Keratinocyte (primary cell): ENCODE measurements around the gene GPR137B. TPM values are rescaled to one million over a fixed set of nuclear protein-coding genes. Genes with fewer than 3 reads are reported as not detected.

Experiments
- DNase-seq: peaks from one replicate; pipeline ENCODE4 v3.0.0-alpha.2; 2011; ENCODE audit warnings: low read depth, missing footprints, low spot score
- FAIRE-seq: peaks from 2 replicates; lab custom pipeline; 2011; peaks lifted over from hg19 to GRCh38; lab: Jason Lieb, UNC
- H2AFZ ChIP-seq: 2 replicates; pipeline ENCODE4 v1.6.0; 2012; ENCODE audit warnings: low read length, control low read depth, inconsistent platforms; ENCODE audit not compliant: control insufficient read depth
- H3K27ac ChIP-seq: 2 replicates; pipeline ENCODE4 v1.5.1; 2011; ENCODE audit warnings: low read length; ENCODE audit not compliant: control insufficient read depth, insufficient read depth
- H3K27me3 ChIP-seq: 3 replicates; pipeline ENCODE4 v1.6.0; 2011; ENCODE audit warnings: low read length; ENCODE audit not compliant: control insufficient read depth, insufficient read depth; ENCODE audit errors: extremely low read depth
- H3K36me3 ChIP-seq, 2 experiments: 2 replicates in 1 of 2; 3 replicates in 1 of 2; pipeline ENCODE4 v1.5.1; 2011; ENCODE audit warnings: low read length in 2 of 2, mild to moderate bottlenecking in 1 of 2; ENCODE audit not compliant: control insufficient read depth in 2 of 2, insufficient read depth in 2 of 2; ENCODE audit errors: extremely low read depth in 1 of 2
- H3K4me1 ChIP-seq: 3 replicates; pipeline ENCODE4 v1.5.1; 2011; ENCODE audit warnings: low read length; ENCODE audit not compliant: control insufficient read depth, insufficient read depth; ENCODE audit errors: extremely low read depth
- H3K4me2 ChIP-seq: 3 replicates; pipeline ENCODE4 v1.6.0; 2011; ENCODE audit warnings: low read depth, low read length; ENCODE audit not compliant: control insufficient read depth, insufficient read depth; ENCODE audit errors: extremely low read depth
- H3K4me3 ChIP-seq, 3 experiments: fragments of 200-600 bp in 1 of 3; sonication (generic) in 1 of 3; 2 replicates in 2 of 3; 3 replicates in 1 of 3; pipeline ENCODE4 v1.5.1; 2011 to 2016; ENCODE audit warnings: low read length in 3 of 3, mild to moderate bottlenecking in 3 of 3, control low read depth in 2 of 3, inconsistent platforms in 1 of 3, low read depth in 1 of 3, mixed read lengths in 1 of 3, mixed run types in 1 of 3, moderate library complexity in 1 of 3; ENCODE audit not compliant: control insufficient read depth in 2 of 3, insufficient read depth in 2 of 3; ENCODE audit errors: extremely low read depth in 1 of 3
- H3K79me2 ChIP-seq: 2 replicates; pipeline ENCODE4 v1.6.0; 2012; ENCODE audit warnings: low read length; ENCODE audit not compliant: control insufficient read depth, insufficient read depth
- H3K9ac ChIP-seq: 3 replicates; pipeline ENCODE4 v1.6.0; 2011; ENCODE audit warnings: low read length; ENCODE audit not compliant: control insufficient read depth, insufficient read depth; ENCODE audit errors: extremely low read depth
- H3K9me1 ChIP-seq: 3 replicates; pipeline ENCODE4 v1.6.0; 2011; ENCODE audit warnings: low read length; ENCODE audit not compliant: control insufficient read depth, insufficient read depth; ENCODE audit errors: extremely low read depth
- H3K9me3 ChIP-seq: 2 replicates; pipeline ENCODE4 v1.5.1; 2012; ENCODE audit warnings: low read depth, low read length; ENCODE audit not compliant: control insufficient read depth
- H4K20me1 ChIP-seq: 3 replicates; pipeline ENCODE4 v1.6.0; 2011; ENCODE audit warnings: low read length; ENCODE audit not compliant: control insufficient read depth, insufficient read depth; ENCODE audit errors: extremely low read depth
- EZH2 ChIP-seq: IDR thresholded peaks from one replicate; pipeline ENCODE4 v1.6.1; 2012; ENCODE audit warnings: inconsistent platforms, mild to moderate bottlenecking, low read length, moderate library complexity
- dilution Hi-C: fragments of 300-500 bp; cut with MboI; formaldehyde crosslinking; loops from one replicate; pipeline ENCODE4 v1.7.0; 2020; ENCODE audit warnings: low sequenced_read_pairs; ENCODE audit not compliant: extremely low pct_ligation_motif_present
- polyA plus RNA-seq, 5 experiments: library from polyadenylated mRNA; depleted of rRNA in 3 of 5; stranded (reverse) in 3 of 5; stranded (forward) in 1 of 5; unstranded in 1 of 5; fragments of >200 nt; gene quantifications; 1 replicate in 1 of 5; 2 replicates in 3 of 5; 3 replicates in 1 of 5; pipeline versions ENCODE4 v1.2.1 to v1.2.3, GENCODE V29; 2011 to 2012; ENCODE audit warnings: missing spikeins in 2 of 5, low read depth in 1 of 5, low replicate concordance in 1 of 5
- TF ChIP-seq, protein P1 (sequence below), 3 experiments: IDR thresholded peaks in 1 of 3; conservative IDR thresholded peaks in 1 of 3; optimal IDR thresholded peaks in 1 of 3; 2 replicates in 2 of 3; 3 replicates in 1 of 3; pipeline versions ENCODE3 to v1.5.1; 2011; ENCODE audit warnings: low read length in 3 of 3, mild to moderate bottlenecking in 3 of 3, moderate library complexity in 2 of 3, control low read depth in 1 of 3, inconsistent platforms in 1 of 3; ENCODE audit not compliant: insufficient read depth in 2 of 3; ENCODE audit errors: extremely low read depth in 1 of 3

The GPR137B gene
- polyA plus RNA-seq, 1 donor (not counting 4 experiments of a cell fraction or from before 2014, with no cell fraction given), result 7.1 TPM

DNA sequence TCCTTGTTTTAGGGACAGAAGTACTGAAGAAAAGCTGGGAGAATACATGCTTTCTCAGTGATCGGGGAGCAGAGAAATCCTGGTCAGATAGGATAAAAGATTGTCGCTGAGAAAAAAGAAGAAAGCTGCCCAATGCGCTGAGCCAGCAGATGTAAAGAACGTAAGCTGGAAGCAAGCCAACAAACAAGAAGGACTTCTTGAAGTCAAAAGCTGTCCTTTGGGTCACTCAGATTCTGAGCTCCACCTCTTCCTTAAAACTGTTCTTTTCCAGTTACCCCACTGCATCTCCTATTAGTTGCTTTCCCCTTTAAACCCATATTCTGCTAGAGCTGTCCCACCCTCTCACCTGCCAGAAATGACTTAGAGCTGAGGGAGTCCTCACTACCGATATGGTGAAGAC is 64.8 kb downstream of the GPR137B start:
- DNase-seq, result no peak
- dilution Hi-C loops, result no loop called here
- no peaks in the 10 kb centered on the region for H3K27me3 ChIP-seq
- no peak overlapping the region for H3K27ac ChIP-seq
- no peak overlapping the region for H3K4me3 ChIP-seq
- H3K4me1 ChIP-seq, result no peaks in the 10 kb centered on the region
- no peak overlapping the region for H3K9ac ChIP-seq
- TF ChIP-seq EZH2, result no peak
- TF ChIP-seq, protein P1, sequence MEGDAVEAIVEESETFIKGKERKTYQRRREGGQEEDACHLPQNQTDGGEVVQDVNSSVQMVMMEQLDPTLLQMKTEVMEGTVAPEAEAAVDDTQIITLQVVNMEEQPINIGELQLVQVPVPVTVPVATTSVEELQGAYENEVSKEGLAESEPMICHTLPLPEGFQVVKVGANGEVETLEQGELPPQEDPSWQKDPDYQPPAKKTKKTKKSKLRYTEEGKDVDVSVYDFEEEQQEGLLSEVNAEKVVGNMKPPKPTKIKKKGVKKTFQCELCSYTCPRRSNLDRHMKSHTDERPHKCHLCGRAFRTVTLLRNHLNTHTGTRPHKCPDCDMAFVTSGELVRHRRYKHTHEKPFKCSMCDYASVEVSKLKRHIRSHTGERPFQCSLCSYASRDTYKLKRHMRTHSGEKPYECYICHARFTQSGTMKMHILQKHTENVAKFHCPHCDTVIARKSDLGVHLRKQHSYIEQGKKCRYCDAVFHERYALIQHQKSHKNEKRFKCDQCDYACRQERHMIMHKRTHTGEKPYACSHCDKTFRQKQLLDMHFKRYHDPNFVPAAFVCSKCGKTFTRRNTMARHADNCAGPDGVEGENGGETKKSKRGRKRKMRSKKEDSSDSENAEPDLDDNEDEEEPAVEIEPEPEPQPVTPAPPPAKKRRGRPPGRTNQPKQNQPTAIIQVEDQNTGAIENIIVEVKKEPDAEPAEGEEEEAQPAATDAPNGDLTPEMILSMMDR (optimal IDR thresholded peaks at IDR 0.05 in 1 of 3, IDR thresholded peaks at IDR 0.05 in 1 of 3, conservative IDR thresholded peaks at IDR 0.05 in 1 of 3; ENCODE audit: extremely low read depth in 1 of 3, insufficient read depth in 2 of 3, low read length in 3 of 3), result no peak
- no peak overlapping the region for H2AFZ ChIP-seq
- no peaks in the 10 kb centered on the region for H3K36me3 ChIP-seq
- H3K79me2 ChIP-seq, result no peaks in the 10 kb centered on the region
- FAIRE-seq, result no peak
- no peaks in the 10 kb centered on the region for H3K9me1 ChIP-seq
- no peaks in the 10 kb centered on the region for H4K20me1 ChIP-seq
- H3K4me2 ChIP-seq, result no peak overlapping the region
- no peaks in the 10 kb centered on the region for H3K9me3 ChIP-seq

DNA sequence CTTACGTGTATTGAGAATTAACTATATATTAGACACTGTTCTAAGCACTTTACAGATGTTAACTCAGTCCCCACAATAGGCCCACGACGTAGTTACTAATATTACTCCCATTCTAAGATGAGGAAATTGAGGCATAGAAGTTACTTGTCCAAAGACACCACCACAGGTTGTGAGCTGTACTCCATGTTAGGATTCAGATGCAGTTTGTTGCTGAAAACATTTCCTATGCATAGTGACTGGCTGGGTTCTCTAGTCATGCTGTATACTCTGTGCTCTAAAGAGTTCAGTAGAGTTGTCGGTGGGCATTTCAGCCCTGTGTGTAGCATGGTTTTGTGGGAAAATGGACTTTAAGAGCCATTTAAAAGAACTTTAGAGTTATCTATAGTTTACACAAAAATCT is 65.2 kb downstream of the GPR137B start:
- dilution Hi-C loops, result no loop called here
- H3K9ac ChIP-seq, result no peak overlapping the region
- no peaks in the 10 kb centered on the region for H3K79me2 ChIP-seq
- no peaks in the 10 kb centered on the region for H3K36me3 ChIP-seq
- H3K4me3 ChIP-seq, result no peak overlapping the region
- TF ChIP-seq, protein P1 (optimal IDR thresholded peaks at IDR 0.05 in 1 of 3, IDR thresholded peaks at IDR 0.05 in 1 of 3, conservative IDR thresholded peaks at IDR 0.05 in 1 of 3; ENCODE audit: extremely low read depth in 1 of 3, insufficient read depth in 2 of 3, low read length in 3 of 3), result no peak
- no peak for TF ChIP-seq EZH2
- FAIRE-seq (no peak), DNase-seq (no peak)
- H4K20me1 ChIP-seq, result no peaks in the 10 kb centered on the region
- no peaks in the 10 kb centered on the region for H3K9me3 ChIP-seq
- H2AFZ ChIP-seq, result no peak overlapping the region
- no peak overlapping the region for H3K4me2 ChIP-seq
- no peaks in the 10 kb centered on the region for H3K4me1 ChIP-seq
- no peaks in the 10 kb centered on the region for H3K9me1 ChIP-seq
- no peaks in the 10 kb centered on the region for H3K27me3 ChIP-seq
- no peak overlapping the region for H3K27ac ChIP-seq
